ENCODE measurements around the gene ATP13A3. TPM values are rescaled to one million over a fixed set of nuclear protein-coding genes. Genes with fewer than 3 reads are reported as not detected.

ATP13A3 gene
- total RNA-seq, 1 donor from 2014 or later, result 80.3 TPM

DNA sequence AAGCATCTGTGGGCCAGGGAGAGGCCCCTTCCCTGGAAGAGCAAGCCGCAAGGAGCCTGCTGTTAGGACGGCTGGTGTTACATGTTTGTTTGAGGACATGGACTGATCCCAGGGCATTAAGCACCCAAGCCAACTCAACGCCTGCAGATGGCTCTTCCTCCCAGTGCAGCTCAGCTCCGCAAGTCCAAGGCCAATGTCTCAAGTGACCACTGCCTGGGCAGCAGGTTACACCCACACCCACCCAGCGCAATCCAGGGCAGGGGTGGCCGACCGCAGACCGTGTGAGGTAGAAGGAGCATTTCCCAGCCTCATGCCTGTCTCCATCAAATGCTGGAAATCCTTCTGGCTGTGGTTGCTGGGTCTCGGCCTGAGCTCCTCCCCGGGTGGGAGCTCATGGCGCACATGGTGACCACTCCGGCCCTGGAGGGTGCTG lies 102.2 kb downstream of the ATP13A3 start:
- Mint-ChIP-seq H3K9me3 (no peaks in the 10 kb centered on the region), H3K4me1 (ENCODE audit: unreplicated experiment) (peaks cover 15% of the 10 kb centered on the region), H3K36me3 (no peaks in the 10 kb centered on the region), H3K4me3 (no peak overlapping the region), H3K27me3 (peaks cover 8% of the 10 kb centered on the region), H3K27ac (no peak overlapping the region)
- TF ChIP-seq, protein P1, sequence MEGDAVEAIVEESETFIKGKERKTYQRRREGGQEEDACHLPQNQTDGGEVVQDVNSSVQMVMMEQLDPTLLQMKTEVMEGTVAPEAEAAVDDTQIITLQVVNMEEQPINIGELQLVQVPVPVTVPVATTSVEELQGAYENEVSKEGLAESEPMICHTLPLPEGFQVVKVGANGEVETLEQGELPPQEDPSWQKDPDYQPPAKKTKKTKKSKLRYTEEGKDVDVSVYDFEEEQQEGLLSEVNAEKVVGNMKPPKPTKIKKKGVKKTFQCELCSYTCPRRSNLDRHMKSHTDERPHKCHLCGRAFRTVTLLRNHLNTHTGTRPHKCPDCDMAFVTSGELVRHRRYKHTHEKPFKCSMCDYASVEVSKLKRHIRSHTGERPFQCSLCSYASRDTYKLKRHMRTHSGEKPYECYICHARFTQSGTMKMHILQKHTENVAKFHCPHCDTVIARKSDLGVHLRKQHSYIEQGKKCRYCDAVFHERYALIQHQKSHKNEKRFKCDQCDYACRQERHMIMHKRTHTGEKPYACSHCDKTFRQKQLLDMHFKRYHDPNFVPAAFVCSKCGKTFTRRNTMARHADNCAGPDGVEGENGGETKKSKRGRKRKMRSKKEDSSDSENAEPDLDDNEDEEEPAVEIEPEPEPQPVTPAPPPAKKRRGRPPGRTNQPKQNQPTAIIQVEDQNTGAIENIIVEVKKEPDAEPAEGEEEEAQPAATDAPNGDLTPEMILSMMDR (conservative IDR thresholded peaks at IDR 0.05), result no peak
- peak; percentile 66 for DNase-seq (ENCODE audit: extremely low spot score, unreplicated experiment)

DNA sequence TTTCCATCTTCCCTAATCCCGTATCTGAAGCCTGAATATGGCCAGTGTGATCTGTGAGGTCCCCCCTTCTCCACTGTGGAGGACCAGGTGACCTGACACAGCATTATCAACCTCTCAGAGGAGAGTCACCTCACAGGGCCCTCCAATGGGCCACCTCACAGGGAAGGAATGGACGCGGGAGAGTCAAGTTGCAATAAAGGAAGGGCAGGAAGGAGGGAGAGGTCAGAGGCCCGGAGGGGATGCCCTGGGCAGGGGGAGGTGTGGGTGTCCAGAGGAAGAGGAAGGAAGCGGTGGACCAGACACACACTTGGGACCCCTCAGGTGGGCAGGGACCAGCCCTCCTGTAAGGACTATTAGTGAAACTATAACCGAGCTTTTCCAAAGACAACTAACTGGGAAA lies 102.6 kb downstream of the ATP13A3 start:
- no peak overlapping the region for H3K4me3 Mint-ChIP-seq
- TF ChIP-seq, protein P1 (conservative IDR thresholded peaks at IDR 0.05), result no peak
- no peaks in the 10 kb centered on the region for H3K9me3 Mint-ChIP-seq
- peaks cover 15% of the 10 kb centered on the region for H3K4me1 Mint-ChIP-seq (ENCODE audit: unreplicated experiment)
- peak; percentile 50 for DNase-seq (ENCODE audit: extremely low spot score, unreplicated experiment)
- no peaks in the 10 kb centered on the region for H3K36me3 Mint-ChIP-seq
- peaks cover 8% of the 10 kb centered on the region for H3K27me3 Mint-ChIP-seq
- no peak overlapping the region for H3K27ac Mint-ChIP-seq

DNA sequence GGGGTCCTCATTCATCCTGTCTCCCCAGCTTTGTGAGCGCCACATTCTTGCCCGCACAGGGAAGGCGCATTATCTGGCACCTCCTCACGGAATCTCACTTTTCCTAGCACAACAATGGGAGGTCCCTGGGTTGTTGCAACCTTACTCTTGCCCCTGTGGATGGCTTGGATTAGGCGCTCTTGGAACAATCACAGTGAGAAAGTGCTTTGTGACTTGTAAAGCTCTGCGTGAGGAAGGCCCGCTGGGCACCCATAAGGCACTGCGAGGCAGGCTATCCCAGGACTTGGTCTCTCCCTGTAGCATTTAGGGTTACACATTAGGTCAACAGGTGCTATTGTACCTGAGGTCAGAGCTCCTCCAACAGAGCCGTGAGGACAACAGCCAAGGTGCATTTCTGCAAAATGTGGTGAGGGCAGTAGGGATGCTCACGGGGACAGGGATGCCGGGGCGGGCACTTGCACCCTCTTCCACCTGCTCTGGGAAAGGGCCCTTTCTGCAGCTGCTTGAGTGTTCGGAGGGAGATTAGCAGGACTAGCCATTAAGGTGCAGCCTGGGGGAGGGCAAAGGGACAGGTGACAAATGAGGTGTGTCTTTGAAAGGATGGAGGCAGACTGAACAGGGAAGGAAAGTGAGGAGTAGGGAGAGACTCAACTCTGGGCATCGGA lies 103.4 kb downstream of the ATP13A3 start:
- Mint-ChIP-seq H3K27me3 (peaks cover 10% of the 10 kb centered on the region), H3K4me3 (no peak overlapping the region), H3K9me3 (no peaks in the 10 kb centered on the region), H3K36me3 (no peaks in the 10 kb centered on the region), H3K4me1 (ENCODE audit: unreplicated experiment) (peaks cover 15% of the 10 kb centered on the region), H3K27ac (no peak overlapping the region)
- TF ChIP-seq, protein P1 (conservative IDR thresholded peaks at IDR 0.05), result no peak
- peak; percentile 62 for DNase-seq (ENCODE audit: extremely low spot score, unreplicated experiment)

DNA sequence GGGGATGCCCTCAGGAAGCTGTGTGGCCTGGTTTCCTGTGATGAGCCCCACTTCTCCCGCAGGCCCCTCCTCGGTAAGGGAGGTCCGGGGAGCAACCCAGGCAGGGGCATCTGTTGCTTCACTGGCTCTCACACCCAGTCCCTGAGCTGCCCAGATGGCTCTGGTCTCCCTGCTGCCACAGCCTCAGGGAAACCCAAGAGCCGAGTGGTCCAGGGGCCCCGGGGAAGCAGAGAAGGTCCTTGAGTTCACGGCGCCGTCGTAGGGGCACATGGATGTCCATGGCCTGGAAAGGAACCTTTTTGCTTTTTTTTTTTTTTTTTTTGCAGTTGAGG lies 103.9 kb downstream of the ATP13A3 start:
- Mint-ChIP-seq H3K27me3 (peaks cover 10% of the 10 kb centered on the region), H3K9me3 (no peaks in the 10 kb centered on the region), H3K4me3 (no peak overlapping the region), H3K27ac (no peak overlapping the region), H3K4me1 (ENCODE audit: unreplicated experiment) (peaks cover 15% of the 10 kb centered on the region), H3K36me3 (no peaks in the 10 kb centered on the region)
- peak; percentile 48 for DNase-seq (ENCODE audit: extremely low spot score, unreplicated experiment)
- TF ChIP-seq, protein P1 (conservative IDR thresholded peaks at IDR 0.05), result no peak

DNA sequence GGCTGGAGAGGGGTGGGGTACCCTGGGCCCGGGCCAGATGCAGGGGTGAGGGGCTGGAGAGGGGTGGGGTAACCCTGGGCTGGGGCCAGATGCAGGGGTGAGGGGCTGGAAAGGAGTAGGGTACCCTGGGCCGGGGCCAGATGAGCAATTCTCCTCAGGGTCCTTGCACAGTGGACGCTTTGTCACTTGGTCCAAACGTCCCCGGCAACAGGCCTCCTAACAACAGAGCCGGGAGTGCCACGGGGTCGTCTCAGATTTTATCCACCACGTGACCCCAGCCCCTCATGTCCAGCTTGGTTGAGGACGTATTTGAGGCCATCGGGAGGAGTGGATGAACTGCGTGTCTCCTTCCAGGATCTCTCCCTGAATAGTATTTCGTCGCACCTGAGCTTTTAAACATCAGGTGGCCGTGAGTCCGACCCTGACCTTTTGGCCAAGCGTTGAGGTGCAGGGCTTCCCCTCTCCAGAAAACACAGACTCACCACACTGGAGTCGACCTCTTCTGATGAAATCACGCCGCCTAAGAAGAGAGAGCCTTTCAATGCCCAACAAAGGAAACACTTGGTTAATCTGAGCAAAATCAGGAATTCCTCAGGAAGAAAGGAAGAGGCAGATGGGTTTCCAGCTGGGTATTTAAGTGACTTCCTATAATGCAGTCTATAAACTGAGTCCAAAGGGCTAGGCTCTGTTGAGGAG lies 104.5 kb downstream of the ATP13A3 start:
- Mint-ChIP-seq H3K4me3 (no peak overlapping the region), H3K27ac (no peak overlapping the region), H3K36me3 (no peaks in the 10 kb centered on the region), H3K27me3 (peaks cover 10% of the 10 kb centered on the region), H3K4me1 (ENCODE audit: unreplicated experiment) (peaks cover 15% of the 10 kb centered on the region), H3K9me3 (no peaks in the 10 kb centered on the region)
- peak; percentile 47 for DNase-seq (ENCODE audit: extremely low spot score, unreplicated experiment)
- TF ChIP-seq, protein P1 (conservative IDR thresholded peaks at IDR 0.05), result no peak

Measured in type B pancreatic cell (in vitro differentiated cells).